Measurements from ENCODE around the gene N4BP2L2.

DNA sequence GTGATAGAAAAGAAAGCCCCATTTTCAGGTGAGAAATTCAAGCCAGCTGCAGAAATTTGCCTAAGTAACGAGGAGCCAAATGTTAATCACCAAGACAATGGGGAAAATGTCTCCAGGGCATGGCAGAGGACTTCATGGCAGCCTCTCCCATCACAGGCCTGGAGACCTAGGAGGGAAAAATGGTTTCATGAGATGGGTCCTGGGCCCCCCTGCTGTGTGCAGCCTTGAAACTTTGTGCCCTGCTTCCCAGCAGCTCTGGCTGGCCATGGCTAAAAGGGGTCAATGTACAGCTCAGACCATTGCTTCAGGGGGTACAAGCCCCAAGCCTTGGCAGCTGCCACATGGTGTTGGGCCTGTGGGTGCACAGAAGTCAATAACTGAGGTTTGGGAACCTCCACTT, 120.6 kb downstream of the N4BP2L2 start:
- TF ChIP-seq, protein P1, sequence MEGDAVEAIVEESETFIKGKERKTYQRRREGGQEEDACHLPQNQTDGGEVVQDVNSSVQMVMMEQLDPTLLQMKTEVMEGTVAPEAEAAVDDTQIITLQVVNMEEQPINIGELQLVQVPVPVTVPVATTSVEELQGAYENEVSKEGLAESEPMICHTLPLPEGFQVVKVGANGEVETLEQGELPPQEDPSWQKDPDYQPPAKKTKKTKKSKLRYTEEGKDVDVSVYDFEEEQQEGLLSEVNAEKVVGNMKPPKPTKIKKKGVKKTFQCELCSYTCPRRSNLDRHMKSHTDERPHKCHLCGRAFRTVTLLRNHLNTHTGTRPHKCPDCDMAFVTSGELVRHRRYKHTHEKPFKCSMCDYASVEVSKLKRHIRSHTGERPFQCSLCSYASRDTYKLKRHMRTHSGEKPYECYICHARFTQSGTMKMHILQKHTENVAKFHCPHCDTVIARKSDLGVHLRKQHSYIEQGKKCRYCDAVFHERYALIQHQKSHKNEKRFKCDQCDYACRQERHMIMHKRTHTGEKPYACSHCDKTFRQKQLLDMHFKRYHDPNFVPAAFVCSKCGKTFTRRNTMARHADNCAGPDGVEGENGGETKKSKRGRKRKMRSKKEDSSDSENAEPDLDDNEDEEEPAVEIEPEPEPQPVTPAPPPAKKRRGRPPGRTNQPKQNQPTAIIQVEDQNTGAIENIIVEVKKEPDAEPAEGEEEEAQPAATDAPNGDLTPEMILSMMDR (IDR thresholded peaks at IDR 0.05) = no peak
- TF ChIP-seq POLR2A (IDR thresholded peaks at IDR 0.05) = no peak
- no peak for TF ChIP-seq POLR2AphosphoS5 (IDR thresholded peaks at IDR 0.05)
